Left kidney (tissue), 2 donors: ENCODE results near the gene GABRA4. TPM values are rescaled to one million over a fixed set of nuclear protein-coding genes. Genes with fewer than 3 reads are reported as not detected.

Experiments used
- DNase-seq: peaks from one replicate; pipeline ENCODE4 v3.0.0-alpha.2; 2013
- polyA plus RNA-seq: library from polyadenylated mRNA; unstranded; fragments of 120-200 nt; gene quantifications from one replicate; pipeline ENCODE4 v1.2.1, GENCODE V29; 2013; ENCODE audit not compliant: insufficient read length

Gene GABRA4
- polyA plus RNA-seq, 1 donor, result 0.20 TPM

GRCh38 chr4:46979726-46980125, 13.7 kb downstream of the GABRA4 start:
- no peak for DNase-seq

- DNase-seq, result no peak
Measured at GRCh38 chr4:46979283-46979682, 14.1 kb downstream of the GABRA4 start.

DNA sequence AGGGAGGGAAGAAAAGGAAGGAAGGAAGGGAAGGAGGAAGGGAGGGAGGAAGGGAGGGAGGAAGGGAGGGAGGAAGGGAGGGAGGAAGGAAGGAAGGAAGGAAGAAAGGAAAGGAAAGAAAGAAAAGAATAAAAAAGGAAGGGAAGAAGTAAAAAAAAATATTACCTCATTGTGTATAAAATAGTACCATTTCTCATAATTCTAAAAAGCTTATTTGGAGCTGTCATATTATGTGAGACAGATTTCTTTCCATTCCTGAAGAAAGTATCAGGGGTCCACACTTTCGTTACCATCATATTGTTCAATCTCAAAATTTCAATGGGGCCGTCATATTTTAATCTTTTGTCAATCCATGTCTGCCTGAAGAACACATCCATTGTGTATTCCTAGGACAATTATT, 16.1 kb downstream of the GABRA4 start:
- DNase-seq, result no peak

DNA sequence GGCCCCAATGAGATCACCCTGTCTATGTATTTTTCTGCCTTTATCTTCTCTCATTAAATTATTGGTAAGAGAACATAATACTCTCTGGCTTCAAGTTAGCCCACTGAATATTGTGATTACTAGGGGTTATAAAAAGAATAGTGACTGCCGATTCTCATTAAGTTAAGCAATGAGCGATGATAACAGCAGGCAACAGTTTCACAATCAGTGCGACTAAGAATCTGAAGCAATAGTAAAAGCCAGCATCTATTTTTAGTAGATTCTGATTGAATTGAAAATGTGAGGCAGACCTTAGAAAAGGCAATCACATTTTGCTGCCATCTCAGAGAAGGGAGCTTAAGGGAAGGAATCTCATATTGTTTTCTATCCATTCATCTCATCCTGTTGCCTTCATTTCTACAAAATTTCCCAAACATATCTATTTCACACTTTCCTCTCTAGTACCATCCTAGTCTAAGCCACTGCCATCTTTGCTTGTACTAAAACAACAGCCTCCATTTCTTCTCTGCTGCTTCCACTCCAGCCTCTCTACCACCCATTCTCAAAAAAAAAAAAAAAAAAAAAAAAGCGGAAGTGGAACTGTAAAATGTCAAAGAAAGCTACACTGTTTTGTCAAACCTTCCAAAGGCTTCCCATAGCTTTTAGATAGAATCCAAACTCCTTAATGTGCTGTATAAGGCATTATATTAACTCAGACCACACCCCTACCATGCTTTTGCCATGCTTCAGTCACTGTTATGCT, 17.4 kb downstream of the GABRA4 start:
- DNase-seq, result no peak

DNA sequence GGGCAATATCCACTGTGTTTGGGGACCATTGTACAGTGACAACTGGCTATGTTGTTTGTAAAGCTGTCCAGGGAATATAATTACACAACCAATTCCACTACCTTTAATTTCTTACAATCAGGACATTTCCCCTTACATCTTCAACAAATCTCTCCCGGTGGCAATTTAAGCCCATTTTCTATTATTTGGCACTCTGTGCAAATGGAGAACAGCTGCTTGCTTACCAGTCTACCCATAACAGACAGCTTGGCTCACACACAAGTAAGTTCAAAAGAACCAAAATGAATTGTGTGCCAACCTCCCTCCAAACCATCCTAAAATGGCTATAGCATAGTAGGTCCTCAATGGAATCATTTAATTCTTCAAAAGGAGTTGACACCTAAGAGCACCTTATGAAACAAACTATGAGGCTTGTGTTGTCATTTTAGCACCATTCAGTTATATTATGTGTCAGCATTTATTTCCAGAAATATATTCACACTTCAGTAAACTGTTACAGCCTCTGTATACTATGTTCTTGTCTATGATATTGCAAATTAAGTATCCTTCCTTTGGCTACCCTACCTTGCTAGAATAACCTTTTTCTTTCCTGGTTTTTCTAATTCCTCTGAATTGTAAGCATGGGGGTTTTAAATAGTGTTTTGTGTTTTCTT, 18.4 kb downstream of the GABRA4 start:
- no peak for DNase-seq

DNA sequence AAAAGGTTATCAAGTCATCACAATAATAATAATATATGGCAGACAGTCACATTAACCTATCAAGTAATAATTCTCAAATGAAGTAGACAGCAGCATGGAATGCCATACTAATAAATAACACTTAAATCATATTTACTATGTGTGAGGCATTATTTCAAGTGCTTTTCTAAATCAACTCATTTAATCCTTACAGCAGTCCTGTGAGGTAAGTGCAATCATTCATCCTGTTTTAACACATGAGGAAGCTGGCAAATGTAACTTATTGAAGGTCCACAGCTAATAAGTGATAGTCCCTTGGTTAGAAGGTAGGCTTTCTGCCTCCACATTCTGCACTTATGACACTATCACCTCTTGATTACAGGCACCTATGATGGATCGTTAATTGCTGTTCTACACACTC, 24.5 kb downstream of the GABRA4 start:
- no peak for DNase-seq

DNA sequence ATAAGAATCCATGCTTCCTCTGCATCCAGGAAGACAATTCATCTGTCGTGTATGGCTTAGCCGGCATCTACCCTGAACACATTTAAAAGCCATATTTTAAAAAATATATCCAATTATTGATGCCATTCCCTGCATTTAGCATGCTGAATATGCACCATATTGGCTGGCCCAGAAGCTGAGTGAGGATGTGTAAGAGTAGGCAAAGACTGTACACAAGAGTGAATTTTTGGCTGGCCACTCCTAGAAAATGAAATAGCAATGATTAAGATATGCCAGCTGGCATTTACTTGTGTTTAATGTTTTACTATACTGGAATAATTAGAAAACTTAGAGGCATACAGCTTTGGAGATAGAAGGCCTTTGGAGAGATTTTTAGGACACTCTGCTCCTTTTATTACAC, 25.8 kb downstream of the GABRA4 start:
- DNase-seq, result no peak

- DNase-seq, result no peak
Measured at GRCh38 chr4:46958742-46959488, 34.5 kb downstream of the GABRA4 start.

DNA sequence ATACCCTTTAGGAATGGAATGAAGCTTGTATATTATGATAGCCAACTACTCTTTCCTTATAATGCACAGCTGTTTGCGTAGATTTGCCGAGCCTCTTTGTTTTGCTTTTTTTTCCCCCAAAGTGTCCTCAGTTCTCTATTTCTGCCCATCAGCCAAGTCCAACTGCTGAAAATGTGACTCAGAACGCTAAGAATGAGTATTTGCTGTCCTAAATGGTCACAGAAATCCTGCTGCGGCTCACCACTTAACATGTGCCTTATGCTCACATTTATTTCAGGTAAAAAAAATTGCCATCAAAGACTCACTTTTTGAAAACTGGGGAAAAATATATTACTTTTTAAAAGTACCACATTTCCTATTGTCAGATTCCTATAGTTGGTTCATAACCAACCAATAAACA, 36.9 kb downstream of the GABRA4 start:
- no peak for DNase-seq

GRCh38 chr4:46955601-46956000, 37.8 kb downstream of the GABRA4 start:
- no peak for DNase-seq

- DNase-seq, result no peak
Measured at GRCh38 chr4:46954643-46955042, 38.7 kb downstream of the GABRA4 start.

DNA sequence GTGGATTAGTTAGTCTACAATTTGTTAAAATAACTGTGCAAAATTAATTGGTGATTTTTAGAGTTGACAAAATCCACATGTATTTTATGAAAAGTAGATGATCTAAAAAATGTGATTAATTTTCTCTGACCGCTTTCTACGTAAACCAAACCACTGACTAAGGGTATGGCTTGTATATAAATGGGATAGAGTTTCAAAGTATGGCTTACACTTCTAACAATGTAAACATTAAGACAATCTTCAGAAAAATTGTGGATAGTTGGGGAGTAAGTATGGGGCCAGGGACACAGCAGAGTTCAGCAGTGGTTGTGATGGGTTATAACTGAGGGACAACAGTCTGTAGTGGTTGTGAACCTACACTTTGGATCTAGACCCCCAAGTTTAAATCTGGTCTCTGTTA, 39.8 kb downstream of the GABRA4 start:
- DNase-seq, result no peak

- DNase-seq, result no peak
Measured at GRCh38 chr4:46952451-46952850, 40.9 kb downstream of the GABRA4 start.

DNA sequence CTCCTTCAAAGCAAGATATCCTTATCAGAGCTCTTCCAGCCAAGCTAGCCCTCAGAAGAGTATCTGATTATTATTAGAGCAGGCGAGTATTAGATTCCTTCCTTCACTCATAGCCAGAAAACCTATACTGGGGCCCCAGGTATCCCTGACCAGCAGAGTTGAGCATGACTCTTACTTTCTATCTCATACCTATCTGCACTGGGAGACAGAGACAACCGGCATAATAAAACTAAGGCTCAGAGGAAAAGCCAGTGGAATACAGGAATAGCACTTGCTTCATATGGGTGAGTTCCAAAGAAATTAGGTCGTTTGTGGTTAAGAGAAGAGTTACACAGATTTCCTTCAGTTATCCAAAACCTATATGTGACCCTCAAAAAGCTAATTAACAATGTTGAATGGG, 42.6 kb downstream of the GABRA4 start:
- no peak for DNase-seq

GRCh38 chr4:46949822-46950221, 43.6 kb downstream of the GABRA4 start:
- DNase-seq, result no peak

GRCh38 chr4:46947541-46947940, 45.8 kb downstream of the GABRA4 start:
- DNase-seq, result no peak

DNA sequence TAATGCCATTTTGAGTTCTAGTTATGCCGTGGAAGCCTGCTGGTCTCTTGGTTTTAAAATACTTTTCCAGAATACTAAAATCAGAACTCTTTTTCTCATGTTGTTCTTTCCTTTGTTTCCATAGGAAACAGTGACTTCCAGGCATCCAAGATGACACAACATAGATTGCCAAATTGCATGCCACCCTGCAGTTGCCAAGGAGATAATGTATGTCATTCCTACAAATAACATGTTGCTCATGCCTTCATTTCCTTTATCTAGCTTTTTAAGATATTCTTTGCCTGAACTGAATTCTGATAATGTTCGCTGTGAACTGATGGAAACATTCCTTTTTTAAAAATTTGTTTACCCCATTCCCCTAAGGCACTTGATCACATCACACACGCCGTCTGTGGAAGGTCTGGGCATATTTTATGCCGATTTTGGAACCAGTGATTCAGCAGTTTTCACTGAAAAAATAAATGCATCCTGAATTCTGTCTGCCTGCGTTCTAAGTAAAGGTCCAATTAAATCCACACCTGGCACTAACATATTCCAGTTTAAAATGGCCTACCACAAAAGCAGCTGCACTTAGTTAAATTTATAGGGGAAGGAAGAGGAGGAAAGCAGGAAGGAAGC, 46.4 kb downstream of the GABRA4 start:
- DNase-seq, result no peak

GRCh38 chr4:46945062-46945461, 48.3 kb downstream of the GABRA4 start:
- no peak for DNase-seq

DNA sequence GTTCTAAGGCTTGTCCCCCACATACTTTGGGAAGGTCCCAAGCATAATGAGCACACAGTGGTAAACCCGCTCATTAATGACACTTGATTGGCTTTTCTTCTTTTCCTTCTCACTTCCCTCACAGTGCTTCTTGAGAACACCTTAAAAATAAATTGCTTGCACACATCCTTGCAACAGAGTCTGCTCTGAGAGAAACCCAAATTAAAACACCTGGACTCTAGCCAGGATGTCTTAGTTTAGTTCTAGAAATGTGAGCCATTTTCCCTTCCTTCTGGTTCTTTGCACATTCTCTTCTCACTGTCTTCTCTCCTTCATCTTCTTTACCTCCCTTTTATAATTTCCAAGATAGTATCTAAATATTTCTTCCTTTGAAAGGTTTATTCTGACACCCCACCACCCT, 49.0 kb downstream of the GABRA4 start:
- no peak for DNase-seq

DNA sequence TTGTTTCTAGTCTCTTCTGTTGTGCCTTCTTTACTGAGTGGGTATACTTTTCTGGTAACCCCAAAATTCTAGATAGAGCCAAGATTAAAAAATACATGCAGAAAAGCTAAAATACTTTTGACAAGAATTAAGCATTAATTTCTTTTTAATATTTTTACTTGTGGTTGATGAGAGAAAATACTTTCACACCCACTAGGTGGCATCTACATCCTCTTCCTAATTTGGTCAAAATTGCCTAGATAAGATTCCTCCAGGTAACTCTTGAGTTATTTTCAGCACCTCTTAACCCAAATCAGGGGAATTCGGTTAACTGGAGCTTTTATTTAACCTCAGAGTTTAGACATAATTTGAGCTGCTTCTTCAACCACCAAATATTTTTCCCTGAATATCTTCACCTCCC, 55.9 kb downstream of the GABRA4 start:
- DNase-seq, result no peak

DNA sequence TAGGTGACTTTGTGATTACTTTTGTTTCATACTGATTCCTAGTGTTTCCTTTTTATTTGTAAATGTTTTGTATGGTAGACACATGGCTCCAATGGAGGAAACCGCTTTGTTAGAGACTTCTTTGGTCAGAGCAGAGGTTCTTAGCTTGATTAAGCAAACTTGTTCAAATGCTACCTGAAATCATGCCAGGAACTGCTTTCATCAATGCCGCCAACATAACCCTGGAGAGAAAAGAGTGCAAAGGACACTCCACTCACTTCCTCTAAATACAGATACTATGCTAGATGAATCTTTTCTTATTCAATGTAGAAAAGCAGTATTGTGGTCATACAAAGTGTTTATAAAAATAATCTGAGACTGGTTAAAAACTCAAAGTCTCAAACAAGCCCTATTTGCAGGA, 58.7 kb downstream of the GABRA4 start:
- DNase-seq, result no peak

- no peak for DNase-seq
Measured at GRCh38 chr4:46933686-46934085, 59.7 kb downstream of the GABRA4 start.

- DNase-seq, result peak; percentile 26
Measured at GRCh38 chr4:46931981-46932380, 61.4 kb downstream of the GABRA4 start.
